Activated CD8-positive, alpha-beta memory T cell treated with anti-CD3 and anti-CD28 coated beads for 1 hour (primary cell): ENCODE measurements around the gene AMZ2.
"Not testable (repeated sequence)": the region's sequence is repeated elsewhere in the genome, so short reads cannot be mapped to it uniquely, and the experiment has no call there.

ENCODE experiments used
- DNase-seq, 2 donors: peaks; one replicate each; pipeline ENCODE4 v3.0.0-alpha.2; 2020; ENCODE audit warnings: low read depth in 1 of 2; ENCODE audit errors: extremely low read depth in 1 of 2

The AMZ2 gene

GRCh38 chr17:68247445-68248198, at the start of gene AMZ2:
AMZ2 (plus strand) TSS chr17:68248043; CDS start chr17:68250188, 2,145 bp downstream.
- peak; percentile 82 to 98 for DNase-seq

GRCh38 chr17:68198931-68199836, 48.7 kb upstream of the AMZ2 start:
- no peak for DNase-seq

- DNase-seq = no peak
These were observed 47.8 kb upstream of the AMZ2 start for GRCh38 chr17:68199837-68200688.

GRCh38 chr17:68200689-68201417, 47.0 kb upstream of the AMZ2 start:
- peak; percentile 46 to 64 for DNase-seq

GRCh38 chr17:68201418-68201771, 46.4 kb upstream of the AMZ2 start:
- not testable (repeated sequence) for DNase-seq

GRCh38 chr17:68202321-68202720, 45.5 kb upstream of the AMZ2 start:
- not testable (repeated sequence) for DNase-seq

- DNase-seq = no peak
These were observed 43.1 kb upstream of the AMZ2 start for GRCh38 chr17:68204736-68205135.

GRCh38 chr17:68205251-68205807, 42.5 kb upstream of the AMZ2 start:
- DNase-seq = peak; percentile 83 to 92

GRCh38 chr17:68205808-68206720, 41.8 kb upstream of the AMZ2 start:
- DNase-seq = no peak

- DNase-seq = no peak
These were observed 40.1 kb upstream of the AMZ2 start for GRCh38 chr17:68207651-68208253.

- DNase-seq = not testable (repeated sequence)
These were observed 39.2 kb upstream of the AMZ2 start for GRCh38 chr17:68208651-68209050.

- DNase-seq = not testable (repeated sequence)
These were observed 38.5 kb upstream of the AMZ2 start for GRCh38 chr17:68209191-68209900.

GRCh38 chr17:68210570-68211315, 37.1 kb upstream of the AMZ2 start:
- DNase-seq = no peak

GRCh38 chr17:68213428-68214411, 34.1 kb upstream of the AMZ2 start:
- DNase-seq = not testable (repeated sequence)

- DNase-seq = not testable (repeated sequence)
These were observed 32.4 kb upstream of the AMZ2 start for GRCh38 chr17:68215453-68215852.

GRCh38 chr17:68219429-68219828, 28.4 kb upstream of the AMZ2 start:
- DNase-seq = not testable (repeated sequence)
